ENCODE data around the gene DPH2.

DNA sequence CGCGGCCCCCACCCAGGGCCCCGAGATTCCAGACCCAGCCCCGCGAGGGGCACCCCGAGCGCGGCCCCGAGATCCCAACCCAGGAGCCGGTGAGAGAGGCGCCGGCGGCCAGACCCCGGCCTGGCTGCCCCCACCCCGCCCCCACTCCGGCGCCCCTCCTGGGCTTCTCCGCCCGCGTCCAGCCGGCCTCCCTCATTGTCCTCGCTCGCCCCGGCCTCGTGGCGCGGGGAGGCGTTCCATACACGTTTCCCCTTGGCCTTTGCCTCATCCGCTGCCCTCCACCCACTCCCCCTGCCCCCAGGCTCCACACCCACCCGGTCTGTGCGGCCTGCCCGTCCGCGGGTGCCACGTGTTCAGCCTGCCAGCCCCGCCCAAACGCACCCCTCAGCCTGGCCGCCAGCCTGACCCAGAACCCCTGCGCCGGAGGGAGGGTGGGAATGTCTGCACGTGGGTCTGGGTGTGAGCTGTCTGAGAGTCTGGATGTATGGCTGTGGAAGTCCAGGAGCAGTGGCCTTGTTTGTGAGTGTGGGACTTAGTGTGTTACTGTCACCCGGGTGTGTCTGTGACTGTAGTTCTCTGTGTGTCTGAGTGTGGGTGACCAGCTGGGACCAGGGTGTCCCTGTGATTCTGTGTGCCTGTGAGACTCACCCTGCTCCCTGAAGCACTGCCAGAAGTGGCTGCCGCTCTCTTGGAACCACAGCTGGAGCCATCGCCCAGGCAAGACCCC is 9.9 kb downstream of the DPH2 start:
- TF ChIP-seq EZH2phosphoT487 (IDR thresholded peaks at IDR 0.05; ENCODE audit: insufficient read depth, low read depth): no peak
- no peak for TF ChIP-seq EZH2 (IDR thresholded peaks at IDR 0.05; ENCODE audit: insufficient read depth, poor library complexity, severe bottlenecking)
